Gastroesophageal sphincter (tissue), 4 donors: ENCODE results near the gene KCTD1. TPM values are rescaled to one million over a fixed set of nuclear protein-coding genes. Genes with fewer than 3 reads are reported as not detected.

ENCODE experiments used
- ATAC-seq: fragments of 150-250 bp; one replicate; pipeline ENCODE4 v1.9.1; 2016; ENCODE audit warnings: mild to moderate bottlenecking, moderate library complexity
- H3K27ac ChIP-seq, 4 donors: fragments of 200-600 bp; sonication (generic) in 3 of 4; 1 replicate in 3 of 4; 2 replicates in 1 of 4; pipeline ENCODE4 v1.5.1; 2016 to 2019
- H3K27me3 ChIP-seq: fragments of 200-600 bp; sonication (generic); one replicate; pipeline ENCODE4 v1.5.1; 2019
- H3K36me3 ChIP-seq, 2 donors: fragments of 200-600 bp; sonication (generic); one replicate each; pipeline ENCODE4 v1.5.1; 2019; ENCODE audit warnings: control low read depth in 1 of 2
- H3K4me1 ChIP-seq, 3 donors: fragments of 200-600 bp; sonication (generic); 1 replicate in 2 of 3; 2 replicates in 1 of 3; pipeline ENCODE4 v1.5.1; 2016 to 2019; ENCODE audit warnings: control low read depth in 2 of 3
- H3K4me3 ChIP-seq, 2 donors: fragments of 200-600 bp; sonication (generic); one replicate each; pipeline ENCODE4 v1.5.1; 2019; ENCODE audit warnings: mild to moderate bottlenecking in 1 of 2, moderate library complexity in 1 of 2
- H3K9me3 ChIP-seq, 3 donors: fragments of 200-600 bp; sonication (generic); one replicate each; pipeline ENCODE4 v1.5.1; 2017 to 2019; ENCODE audit warnings: control low read depth in 2 of 3
- EP300 ChIP-seq: sonication (generic); formaldehyde crosslinking; IDR thresholded peaks from one replicate; pipeline ENCODE4 v1.6.1; 2017; ENCODE audit warnings: antibody characterized with exemption, mild to moderate bottlenecking
- POLR2A ChIP-seq, 2 donors: fragments of 450-650 bp; IDR thresholded peaks; one replicate each; pipeline ENCODE4 v1.6.1; 2017; ENCODE audit warnings: antibody characterized with exemption in 2 of 2, mild to moderate bottlenecking in 2 of 2, moderate library complexity in 1 of 2
- POLR2AphosphoS5 ChIP-seq: sonication (generic); formaldehyde crosslinking; IDR thresholded peaks from one replicate; pipeline ENCODE4 v1.6.1; 2017; ENCODE audit warnings: antibody characterized with exemption
- WGBS, 2 donors: methylation state at CpG; one replicate each; pipeline ENCODE4 v1.1.5; 2018; ENCODE audit warnings: low coverage in 1 of 2; 5-methylcytosine and 5-hydroxymethylcytosine counted together
- total RNA-seq, 4 donors: library from RNA; depleted of rRNA; stranded (reverse); fragments of >200 nt; gene quantifications; one replicate each; pipeline ENCODE4 v1.1.0, GENCODE V29; 2016
- TF ChIP-seq, protein P1 (sequence below), 4 experiments: fragments of 200-600 bp in 2 of 4; fragments of 450-650 bp in 2 of 4; sonication (generic) in 1 of 4; IDR thresholded peaks; one replicate each; pipeline ENCODE4 v1.5.1; 2017 to 2019; ENCODE audit warnings: antibody characterized with exemption in 4 of 4, mild to moderate bottlenecking in 2 of 4, moderate library complexity in 2 of 4

The KCTD1 gene
- total RNA-seq, 4 donors from 2014 or later, result 13.6 to 17.1 (median 16.6) TPM

DNA sequence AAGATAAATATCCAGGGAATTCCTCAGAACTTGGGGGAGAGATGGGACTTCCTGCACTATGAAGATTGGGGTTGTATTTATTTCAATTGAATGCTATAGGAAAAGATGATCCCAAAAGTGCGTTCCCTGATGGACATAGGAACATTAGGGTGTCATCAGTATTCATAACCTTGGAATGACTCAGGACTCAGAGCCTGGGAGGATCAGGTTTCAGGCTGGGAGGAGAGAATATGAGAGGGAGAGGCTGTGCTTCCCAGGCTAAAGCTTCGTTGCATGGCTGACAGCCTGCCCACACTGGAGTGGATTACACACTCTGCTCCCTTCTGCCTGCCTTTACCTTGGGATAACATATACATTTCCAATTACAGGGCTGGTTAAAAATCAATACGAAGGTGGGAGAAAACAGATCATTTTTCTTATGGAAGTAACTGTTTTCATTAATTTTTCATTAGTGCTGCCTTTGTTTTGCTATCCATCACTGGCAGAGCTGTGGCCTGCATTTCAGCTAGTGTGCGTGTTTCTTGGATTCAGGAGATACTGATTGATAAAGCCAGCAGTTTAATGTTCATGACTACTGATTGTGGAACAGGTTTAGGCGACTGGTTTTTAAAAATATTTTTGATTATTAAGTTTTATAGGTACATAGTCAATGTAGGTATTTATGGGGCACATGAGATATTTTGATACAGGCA, 118.7 kb downstream of the KCTD1 start:
- Histone ChIP-seq H3K27ac (no peak overlapping the region), H3K4me1 (no peaks in the 10 kb centered on the region), H3K4me3 (no peak overlapping the region), H3K27me3 (no peaks in the 10 kb centered on the region), H3K36me3 (no peaks in the 10 kb centered on the region), H3K9me3 (no peaks in the 10 kb centered on the region)
- ATAC-seq, result peak; percentile 50
- WGBS, 2 donors, result 29 to 34% methylated on average over 3 to 5 of the region's 5 CpGs
- TF ChIP-seq, protein P1, sequence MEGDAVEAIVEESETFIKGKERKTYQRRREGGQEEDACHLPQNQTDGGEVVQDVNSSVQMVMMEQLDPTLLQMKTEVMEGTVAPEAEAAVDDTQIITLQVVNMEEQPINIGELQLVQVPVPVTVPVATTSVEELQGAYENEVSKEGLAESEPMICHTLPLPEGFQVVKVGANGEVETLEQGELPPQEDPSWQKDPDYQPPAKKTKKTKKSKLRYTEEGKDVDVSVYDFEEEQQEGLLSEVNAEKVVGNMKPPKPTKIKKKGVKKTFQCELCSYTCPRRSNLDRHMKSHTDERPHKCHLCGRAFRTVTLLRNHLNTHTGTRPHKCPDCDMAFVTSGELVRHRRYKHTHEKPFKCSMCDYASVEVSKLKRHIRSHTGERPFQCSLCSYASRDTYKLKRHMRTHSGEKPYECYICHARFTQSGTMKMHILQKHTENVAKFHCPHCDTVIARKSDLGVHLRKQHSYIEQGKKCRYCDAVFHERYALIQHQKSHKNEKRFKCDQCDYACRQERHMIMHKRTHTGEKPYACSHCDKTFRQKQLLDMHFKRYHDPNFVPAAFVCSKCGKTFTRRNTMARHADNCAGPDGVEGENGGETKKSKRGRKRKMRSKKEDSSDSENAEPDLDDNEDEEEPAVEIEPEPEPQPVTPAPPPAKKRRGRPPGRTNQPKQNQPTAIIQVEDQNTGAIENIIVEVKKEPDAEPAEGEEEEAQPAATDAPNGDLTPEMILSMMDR (IDR thresholded peaks at IDR 0.05), result no peak
- TF ChIP-seq POLR2AphosphoS5, result no peak
- TF ChIP-seq EP300, result no peak
- TF ChIP-seq POLR2A (IDR thresholded peaks at IDR 0.05), result no peak

DNA sequence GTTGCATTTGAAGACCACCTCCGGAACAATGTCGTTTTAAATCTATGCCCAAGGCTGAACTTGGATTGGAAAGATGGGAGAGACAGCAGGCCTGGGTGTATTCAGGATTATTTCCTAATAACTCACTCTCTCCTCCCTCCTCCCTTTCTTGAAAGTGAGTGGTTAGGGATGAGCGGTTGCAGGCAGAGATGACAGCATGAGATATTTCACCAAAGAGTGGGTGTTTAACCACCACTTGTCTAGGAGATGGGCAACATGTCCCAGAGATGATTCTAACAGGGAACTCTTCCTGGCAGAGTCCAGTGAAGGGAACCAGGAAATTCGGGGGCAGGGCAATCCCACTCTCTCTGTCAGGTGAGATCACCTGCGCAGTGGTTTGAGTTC, 123.2 kb downstream of the KCTD1 start:
- Histone ChIP-seq H3K27ac (no peak overlapping the region), H3K4me3 (no peak overlapping the region), H3K4me1 (no peaks in the 10 kb centered on the region), H3K36me3 (no peaks in the 10 kb centered on the region), H3K27me3 (no peaks in the 10 kb centered on the region), H3K9me3 (no peaks in the 10 kb centered on the region)
- TF ChIP-seq POLR2A (IDR thresholded peaks at IDR 0.05) (no peak), POLR2AphosphoS5 (no peak), EP300 (no peak)
- TF ChIP-seq, protein P1 (IDR thresholded peaks at IDR 0.05), result no peak
- 60 to 76% methylated on average over 1 to 4 of the region's 5 CpGs for WGBS, 2 donors
- ATAC-seq, result no peak

DNA sequence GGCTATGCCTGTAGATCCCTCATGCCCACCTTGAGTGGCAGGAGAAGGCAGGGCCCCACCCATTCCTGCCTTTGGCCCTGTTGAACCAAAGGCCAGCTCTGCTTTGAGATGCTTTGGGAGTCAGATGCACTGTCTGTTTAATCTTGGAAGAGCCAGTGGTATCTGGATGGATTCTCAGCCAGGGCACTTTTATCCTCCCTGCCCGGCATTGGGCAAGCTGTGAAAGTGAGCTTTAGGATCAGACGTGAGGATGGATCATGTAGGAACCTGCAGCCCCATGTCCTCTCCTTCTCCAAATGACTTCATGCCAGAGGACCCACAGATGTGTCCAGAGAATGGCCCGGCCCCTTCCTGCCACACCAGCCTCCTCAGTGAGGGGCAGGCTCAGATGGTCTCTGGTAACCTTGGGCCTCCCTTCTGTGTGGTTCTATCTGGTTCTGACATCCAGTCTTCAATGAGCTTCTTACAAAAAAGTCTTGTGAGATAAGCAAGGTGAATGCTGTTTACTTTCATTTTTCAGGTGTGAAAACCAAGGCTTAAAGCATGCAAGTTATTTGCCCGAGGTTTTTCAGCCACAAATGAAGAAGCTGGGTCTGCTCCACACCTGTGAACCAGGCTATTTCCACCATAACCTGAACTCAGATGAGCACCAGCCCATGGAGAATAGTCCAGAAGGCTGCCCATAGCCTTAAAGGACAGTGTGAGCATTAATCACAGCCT, 123.8 kb downstream of the KCTD1 start:
- Histone ChIP-seq H3K4me1 (no peaks in the 10 kb centered on the region), H3K36me3 (no peaks in the 10 kb centered on the region), H3K27me3 (no peaks in the 10 kb centered on the region), H3K9me3 (no peaks in the 10 kb centered on the region), H3K27ac (no peak overlapping the region), H3K4me3 (no peak overlapping the region)
- no peak for ATAC-seq
- TF ChIP-seq EP300, result no peak
- TF ChIP-seq, protein P1 (IDR thresholded peaks at IDR 0.05), result no peak
- TF ChIP-seq POLR2A (IDR thresholded peaks at IDR 0.05), result no peak
- TF ChIP-seq POLR2AphosphoS5, result no peak
- 88 to 91% methylated on average over 1 to 4 of the region's 4 CpGs for WGBS, 2 donors

DNA sequence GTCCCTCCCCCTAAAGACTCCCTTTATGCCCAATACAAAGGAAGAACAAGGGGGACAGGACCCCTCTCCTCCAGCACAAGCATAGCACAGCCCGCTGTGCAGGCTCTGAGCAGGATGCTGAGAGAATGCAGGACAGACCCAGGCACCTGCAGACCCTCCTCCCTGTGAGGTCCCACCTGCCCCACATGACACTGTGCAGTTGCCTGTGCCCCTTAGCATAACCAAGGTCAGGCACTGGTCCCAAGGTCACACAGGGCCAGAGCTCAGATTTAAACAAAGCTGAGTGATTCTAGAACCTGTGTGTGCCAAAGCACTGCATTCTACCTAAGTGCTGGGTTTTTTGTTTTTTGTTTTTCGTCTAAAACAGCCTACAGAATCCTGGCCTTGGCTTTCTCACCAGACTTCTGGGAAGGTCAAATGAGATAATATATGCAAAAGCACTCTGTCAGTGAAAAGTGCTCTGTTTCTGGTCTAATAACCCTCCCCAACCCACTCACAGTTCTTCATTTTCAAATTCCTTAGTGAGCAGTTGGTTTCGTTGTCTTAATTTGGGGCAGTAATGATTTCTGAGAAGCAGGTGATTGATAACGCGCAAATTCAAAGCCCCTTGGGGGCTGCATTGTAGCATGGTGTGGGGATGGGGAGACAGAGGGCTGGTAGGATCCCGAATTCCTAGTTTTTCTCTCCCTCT, 125.7 kb downstream of the KCTD1 start:
- Histone ChIP-seq H3K4me3 (no peak overlapping the region), H3K27ac (no peak overlapping the region), H3K4me1 (no peaks in the 10 kb centered on the region), H3K36me3 (no peaks in the 10 kb centered on the region), H3K27me3 (no peaks in the 10 kb centered on the region), H3K9me3 (no peaks in the 10 kb centered on the region)
- no peak for ATAC-seq
- TF ChIP-seq, protein P1 (IDR thresholded peaks at IDR 0.05), result no peak
- TF ChIP-seq EP300 (no peak), POLR2A (IDR thresholded peaks at IDR 0.05) (no peak), POLR2AphosphoS5 (no peak)
- 60 to 100% methylated on average over 1 to 4 of the region's 6 CpGs for WGBS, 2 donors
